ENCODE data around the gene SIRT3. TPM values are rescaled to one million over a fixed set of nuclear protein-coding genes. Genes with fewer than 3 reads are reported as not detected.

SIRT3 gene
- total and polyA plus RNA-seq, 2 donors (not counting 1 experiment from before 2014, with no cell fraction given) = 8.8 to 11.0 TPM

- peaks cover 42% of the 10 kb centered on the region for H3K36me3 ChIP-seq (ENCODE audit: control insufficient read depth, insufficient read depth, low read length)
- H3K9me3 ChIP-seq (ENCODE audit: control insufficient read depth, insufficient read depth, low read depth, low read length) = no peaks in the 10 kb centered on the region
- peaks cover 25% of the 10 kb centered on the region for H3K4me1 ChIP-seq (ENCODE audit: control insufficient read depth, extremely low read depth, insufficient read depth, low read length)
- peak overlapping the region; percentile 98 for H3K4me2 ChIP-seq (ENCODE audit: extremely low read depth, insufficient read depth, low read length)
- H3K4me3 ChIP-seq (replicated peaks in 1 of 4; ENCODE audit: control extremely low read depth in 1 of 4, insufficient read depth in 1 of 4, low read depth in 3 of 4, low read length in 4 of 4) = peak overlapping the region; percentile 71 to 96 (median 74)
- no peak for DNase-seq (ENCODE audit: low read depth in 2 of 2)
- no peak overlapping the region for H2AFZ ChIP-seq (ENCODE audit: low read length)
- H3K9ac ChIP-seq (ENCODE audit: insufficient read depth, low read length) = peak overlapping the region; percentile 97
- no peak for TF ChIP-seq EZH2 (IDR thresholded peaks at IDR 0.05; ENCODE audit: low read length, missing control alignments)
- TF ChIP-seq CTCF (conservative IDR thresholded peaks at IDR 0.05 in 1 of 2, IDR thresholded peaks at IDR 0.05 in 1 of 2; ENCODE audit: low read depth in 1 of 2, low read length in 2 of 2) = no peak
- no peaks in the 10 kb centered on the region for H3K27me3 ChIP-seq (ENCODE audit: control insufficient read depth, insufficient read depth, low read length)
- H3K27ac ChIP-seq (ENCODE audit: insufficient read depth, low read length) = peak overlapping the region; percentile 96
- H4K20me1 ChIP-seq (ENCODE audit: control insufficient read depth, extremely low read depth, insufficient read depth, low read length) = no peaks in the 10 kb centered on the region
- peaks cover 72% of the 10 kb centered on the region for H3K79me2 ChIP-seq (ENCODE audit: control insufficient read depth, insufficient read depth, low read length)
These were observed 27.3 kb downstream of the SIRT3 start for GRCh38 chr11:208917-209260.

GRCh38 chr11:208181-208916, 27.8 kb downstream of the SIRT3 start:
- peak; percentile 64 to 74 for DNase-seq (ENCODE audit: low read depth in 2 of 2)
- Histone ChIP-seq H3K9me3 (ENCODE audit: control insufficient read depth, insufficient read depth, low read depth, low read length) (no peaks in the 10 kb centered on the region), H2AFZ (ENCODE audit: low read length) (no peak overlapping the region), H3K36me3 (ENCODE audit: control insufficient read depth, insufficient read depth, low read length) (peaks cover 46% of the 10 kb centered on the region), H3K4me2 (ENCODE audit: extremely low read depth, insufficient read depth, low read length) (peak overlapping the region; percentile 100), H3K9ac (ENCODE audit: insufficient read depth, low read length) (peak overlapping the region; percentile 97), H3K4me3 (replicated peaks in 1 of 4; ENCODE audit: control extremely low read depth in 1 of 4, insufficient read depth in 1 of 4, low read depth in 3 of 4, low read length in 4 of 4) (peak overlapping the region; percentile 71 to 96 (median 80)), H3K79me2 (ENCODE audit: control insufficient read depth, insufficient read depth, low read length) (peaks cover 77% of the 10 kb centered on the region), H4K20me1 (ENCODE audit: control insufficient read depth, extremely low read depth, insufficient read depth, low read length) (no peaks in the 10 kb centered on the region), H3K4me1 (ENCODE audit: control insufficient read depth, extremely low read depth, insufficient read depth, low read length) (peaks cover 25% of the 10 kb centered on the region), H3K27ac (ENCODE audit: insufficient read depth, low read length) (peak overlapping the region; percentile 96), H3K27me3 (ENCODE audit: control insufficient read depth, insufficient read depth, low read length) (no peaks in the 10 kb centered on the region)
- TF ChIP-seq EZH2 (IDR thresholded peaks at IDR 0.05; ENCODE audit: low read length, missing control alignments) (no peak), CTCF (conservative IDR thresholded peaks at IDR 0.05 in 1 of 2, IDR thresholded peaks at IDR 0.05 in 1 of 2; ENCODE audit: low read depth in 1 of 2, low read length in 2 of 2) (no peak)

GRCh38 chr11:207863-208180, 28.3 kb downstream of the SIRT3 start:
- peak overlapping the region; percentile 100 for H3K4me2 ChIP-seq (ENCODE audit: extremely low read depth, insufficient read depth, low read length)
- no peaks in the 10 kb centered on the region for H3K9me3 ChIP-seq (ENCODE audit: control insufficient read depth, insufficient read depth, low read depth, low read length)
- H4K20me1 ChIP-seq (ENCODE audit: control insufficient read depth, extremely low read depth, insufficient read depth, low read length) = no peaks in the 10 kb centered on the region
- H2AFZ ChIP-seq (ENCODE audit: low read length) = no peak overlapping the region
- H3K4me1 ChIP-seq (ENCODE audit: control insufficient read depth, extremely low read depth, insufficient read depth, low read length) = peaks cover 25% of the 10 kb centered on the region
- H3K27ac ChIP-seq (ENCODE audit: insufficient read depth, low read length) = peak overlapping the region; percentile 96
- peak overlapping the region; percentile 71 to 96 (median 80) for H3K4me3 ChIP-seq (replicated peaks in 1 of 4; ENCODE audit: control extremely low read depth in 1 of 4, insufficient read depth in 1 of 4, low read depth in 3 of 4, low read length in 4 of 4)
- H3K27me3 ChIP-seq (ENCODE audit: control insufficient read depth, insufficient read depth, low read length) = no peaks in the 10 kb centered on the region
- no peak for TF ChIP-seq CTCF (conservative IDR thresholded peaks at IDR 0.05 in 1 of 2, IDR thresholded peaks at IDR 0.05 in 1 of 2; ENCODE audit: low read depth in 1 of 2, low read length in 2 of 2)
- TF ChIP-seq EZH2 (IDR thresholded peaks at IDR 0.05; ENCODE audit: low read length, missing control alignments) = no peak
- peaks cover 77% of the 10 kb centered on the region for H3K79me2 ChIP-seq (ENCODE audit: control insufficient read depth, insufficient read depth, low read length)
- H3K36me3 ChIP-seq (ENCODE audit: control insufficient read depth, insufficient read depth, low read length) = peaks cover 45% of the 10 kb centered on the region
- peak; percentile 57 to 72 for DNase-seq (ENCODE audit: low read depth in 2 of 2)
- peak overlapping the region; percentile 97 for H3K9ac ChIP-seq (ENCODE audit: insufficient read depth, low read length)
